OCI-LY3 (cell line): ENCODE measurements around the gene TIAM2.

Experiments
- H2AFZ ChIP-seq: fragments of 200-600, 300-600 bp; shearing (Covaris generic); 2 replicates; pipeline ENCODE4 v1.6.0; 2014; ENCODE audit warnings: antibody characterized with exemption, low read depth, low read length
- H3K27ac ChIP-seq: fragments of 200-600, 300-600 bp; sonication (generic); 2 replicates; pipeline ENCODE4 v1.5.1; 2014; ENCODE audit warnings: mild to moderate bottlenecking, low read length, moderate library complexity, mixed read lengths
- H3K27me3 ChIP-seq: fragments of 200-600, 300-600 bp; sonication (generic); 2 replicates; pipeline ENCODE4 v1.6.1; 2014; ENCODE audit warnings: low read depth, low read length, mixed read lengths
- H3K36me3 ChIP-seq: fragments of 200-600, 300-600 bp; sonication (generic); replicated peaks from 2 replicates; pipeline ENCODE3; 2014; ENCODE audit warnings: low read depth, low read length, mixed read lengths
- H3K4me1 ChIP-seq: fragments of 300-600, 200-600 bp; sonication (generic); 2 replicates; pipeline ENCODE4 v1.6.1; 2014; ENCODE audit warnings: low read length, mixed read lengths
- H3K4me2 ChIP-seq: fragments of 200-600, 300-600 bp; sonication (generic); 2 replicates; pipeline ENCODE4 v1.6.1; 2014; ENCODE audit warnings: low read length, mixed read lengths
- H3K4me3 ChIP-seq: fragments of 300-600, 200-600 bp; sonication (generic); 2 replicates; pipeline ENCODE4 v1.5.1; 2014; ENCODE audit warnings: antibody characterized with exemption, mild to moderate bottlenecking, low read length, moderate library complexity
- H3K79me2 ChIP-seq: fragments of 300-600, 200-600 bp; shearing (Covaris generic); 2 replicates; pipeline ENCODE4 v1.6.1; 2014; ENCODE audit warnings: mild to moderate bottlenecking, low read length, mixed read lengths
- H3K9ac ChIP-seq: fragments of 300-600, 200-600 bp; shearing (Covaris generic); 2 replicates; pipeline ENCODE4 v1.6.0; 2014; ENCODE audit warnings: mild to moderate bottlenecking, low read length, moderate library complexity
- H3K9me3 ChIP-seq: fragments of 200-600, 300-600 bp; shearing (Covaris generic); 2 replicates; pipeline ENCODE4 v1.6.1; 2014; ENCODE audit warnings: low read length, mixed read lengths; ENCODE audit not compliant: insufficient read depth
- H4K20me1 ChIP-seq: fragments of 200-600, 300-600 bp; sonication (generic); 2 replicates; pipeline ENCODE4 v1.6.1; 2016; ENCODE audit warnings: low read length, mixed read lengths; ENCODE audit not compliant: insufficient read depth
- EZH2phosphoT487 ChIP-seq: fragments of 200-600 bp; shearing (Covaris generic); IDR thresholded peaks from 2 replicates; pipeline ENCODE4 v1.6.1; 2018; ENCODE audit warnings: antibody characterized with exemption, mixed run types, low read depth
- TF ChIP-seq, protein P1 (sequence below): fragments of 200-600, 300-600 bp; sonication (generic); IDR thresholded peaks from 2 replicates; pipeline ENCODE4 v1.5.1; 2014; ENCODE audit warnings: antibody characterized with exemption, low read length, low read depth

Gene TIAM2

GRCh38 chr6:154974485-154975149 lies 20.5 kb upstream of the TIAM2 start:
- H3K9me3 ChIP-seq = no peaks in the 10 kb centered on the region
- no peaks in the 10 kb centered on the region for H3K36me3 ChIP-seq
- no peaks in the 10 kb centered on the region for H4K20me1 ChIP-seq
- no peak overlapping the region for H3K4me3 ChIP-seq
- H2AFZ ChIP-seq = no peak overlapping the region
- TF ChIP-seq EZH2phosphoT487 = no peak
- TF ChIP-seq, protein P1, sequence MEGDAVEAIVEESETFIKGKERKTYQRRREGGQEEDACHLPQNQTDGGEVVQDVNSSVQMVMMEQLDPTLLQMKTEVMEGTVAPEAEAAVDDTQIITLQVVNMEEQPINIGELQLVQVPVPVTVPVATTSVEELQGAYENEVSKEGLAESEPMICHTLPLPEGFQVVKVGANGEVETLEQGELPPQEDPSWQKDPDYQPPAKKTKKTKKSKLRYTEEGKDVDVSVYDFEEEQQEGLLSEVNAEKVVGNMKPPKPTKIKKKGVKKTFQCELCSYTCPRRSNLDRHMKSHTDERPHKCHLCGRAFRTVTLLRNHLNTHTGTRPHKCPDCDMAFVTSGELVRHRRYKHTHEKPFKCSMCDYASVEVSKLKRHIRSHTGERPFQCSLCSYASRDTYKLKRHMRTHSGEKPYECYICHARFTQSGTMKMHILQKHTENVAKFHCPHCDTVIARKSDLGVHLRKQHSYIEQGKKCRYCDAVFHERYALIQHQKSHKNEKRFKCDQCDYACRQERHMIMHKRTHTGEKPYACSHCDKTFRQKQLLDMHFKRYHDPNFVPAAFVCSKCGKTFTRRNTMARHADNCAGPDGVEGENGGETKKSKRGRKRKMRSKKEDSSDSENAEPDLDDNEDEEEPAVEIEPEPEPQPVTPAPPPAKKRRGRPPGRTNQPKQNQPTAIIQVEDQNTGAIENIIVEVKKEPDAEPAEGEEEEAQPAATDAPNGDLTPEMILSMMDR = no peak
- H3K27me3 ChIP-seq = no peaks in the 10 kb centered on the region
- H3K27ac ChIP-seq = no peak overlapping the region
- no peaks in the 10 kb centered on the region for H3K4me1 ChIP-seq
- H3K4me2 ChIP-seq = no peak overlapping the region
- no peak overlapping the region for H3K9ac ChIP-seq
- no peaks in the 10 kb centered on the region for H3K79me2 ChIP-seq

GRCh38 chr6:154977588-154977987 lies 17.5 kb upstream of the TIAM2 start:
- H3K4me1 ChIP-seq = peaks cover 18% of the 10 kb centered on the region
- no peaks in the 10 kb centered on the region for H3K36me3 ChIP-seq
- H3K9ac ChIP-seq = no peak overlapping the region
- no peaks in the 10 kb centered on the region for H3K79me2 ChIP-seq
- no peaks in the 10 kb centered on the region for H3K9me3 ChIP-seq
- H3K27ac ChIP-seq = no peak overlapping the region
- no peak for TF ChIP-seq EZH2phosphoT487
- TF ChIP-seq, protein P1 = no peak
- H3K4me3 ChIP-seq = no peak overlapping the region
- H2AFZ ChIP-seq = no peak overlapping the region
- no peaks in the 10 kb centered on the region for H3K27me3 ChIP-seq
- no peak overlapping the region for H3K4me2 ChIP-seq
- no peaks in the 10 kb centered on the region for H4K20me1 ChIP-seq

DNA sequence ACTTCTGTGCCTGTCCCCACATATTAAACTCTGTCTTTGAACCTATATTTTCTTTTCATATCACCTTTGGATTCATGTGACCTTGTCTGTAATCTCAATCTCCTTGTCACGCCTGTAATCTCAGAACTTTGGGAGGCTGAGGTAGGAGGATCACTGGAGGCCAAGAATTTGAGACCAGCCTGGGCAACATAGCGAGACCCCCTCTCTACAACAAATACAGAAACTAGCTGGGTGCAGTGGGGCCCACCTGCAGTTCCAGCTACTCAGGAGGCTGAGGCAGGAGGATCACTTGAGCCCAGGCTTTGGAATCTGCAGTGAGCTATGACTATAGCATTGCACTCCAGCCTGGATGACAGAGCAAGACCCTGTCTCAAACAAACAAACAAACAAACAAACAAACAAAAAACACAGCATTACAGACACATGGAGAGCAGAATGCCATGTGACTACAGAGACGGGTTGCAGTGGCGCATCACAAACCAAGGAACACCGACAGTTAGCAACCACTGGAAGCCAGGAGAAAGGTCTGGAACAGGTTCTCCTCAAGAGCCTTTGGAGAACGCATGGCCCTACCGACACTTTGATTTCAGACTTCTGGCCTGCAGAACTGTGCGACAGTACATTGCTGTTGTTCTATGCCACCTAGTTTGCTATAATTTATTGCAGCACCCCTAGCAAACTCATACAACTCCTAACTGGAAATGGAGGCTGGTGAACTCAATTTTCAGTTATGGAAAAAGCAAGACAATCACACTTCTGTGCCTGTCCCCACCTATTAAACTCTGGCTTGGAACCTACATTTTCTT lies 14.6 kb upstream of the TIAM2 start:
- H3K36me3 ChIP-seq = no peaks in the 10 kb centered on the region
- peak overlapping the region; percentile 8; the same call in 1 of the 2 replicates for H3K4me3 ChIP-seq
- H3K9ac ChIP-seq = no peak overlapping the region

More for the DNA sequence above, 14.6 kb upstream of the TIAM2 start:
- Histone ChIP-seq H3K79me2 (no peaks in the 10 kb centered on the region), H4K20me1 (no peaks in the 10 kb centered on the region), H3K27me3 (no peaks in the 10 kb centered on the region), H3K4me2 (peak overlapping the region; percentile 55), H3K27ac (no peak overlapping the region), H2AFZ (no peak overlapping the region), H3K4me1 (peaks cover 30% of the 10 kb centered on the region), H3K9me3 (no peaks in the 10 kb centered on the region)
- TF ChIP-seq, protein P1 = no peak
- no peak for TF ChIP-seq EZH2phosphoT487
